ENCODE results near the gene OSCAR. TPM values are rescaled to one million over a fixed set of nuclear protein-coding genes. Genes with fewer than 3 reads are reported as not detected.

The OSCAR gene, protein sequence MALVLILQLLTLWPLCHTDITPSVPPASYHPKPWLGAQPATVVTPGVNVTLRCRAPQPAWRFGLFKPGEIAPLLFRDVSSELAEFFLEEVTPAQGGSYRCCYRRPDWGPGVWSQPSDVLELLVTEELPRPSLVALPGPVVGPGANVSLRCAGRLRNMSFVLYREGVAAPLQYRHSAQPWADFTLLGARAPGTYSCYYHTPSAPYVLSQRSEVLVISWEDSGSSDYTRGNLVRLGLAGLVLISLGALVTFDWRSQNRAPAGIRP
- 3.9 TPM for total RNA-seq

GRCh38 chr19:54100561-54100960 is at the start of gene OSCAR:
Gene OSCAR, minus strand, starts transcription at chr19:54100803. Its CDS starts 11 bp downstream, at chr19:54100792.
- DNase-seq (ENCODE audit: low spot score): no peak

- DNase-seq (ENCODE audit: low spot score): no peak
Measured at GRCh38 chr19:54149021-54149812, 48.6 kb upstream of the OSCAR start.

GRCh38 chr19:54148158-54148557 is 47.6 kb upstream of the OSCAR start:
- DNase-seq (ENCODE audit: low spot score): no peak

- no peak for DNase-seq (ENCODE audit: low spot score)
Measured at GRCh38 chr19:54147676-54148075, 47.1 kb upstream of the OSCAR start.

DNA sequence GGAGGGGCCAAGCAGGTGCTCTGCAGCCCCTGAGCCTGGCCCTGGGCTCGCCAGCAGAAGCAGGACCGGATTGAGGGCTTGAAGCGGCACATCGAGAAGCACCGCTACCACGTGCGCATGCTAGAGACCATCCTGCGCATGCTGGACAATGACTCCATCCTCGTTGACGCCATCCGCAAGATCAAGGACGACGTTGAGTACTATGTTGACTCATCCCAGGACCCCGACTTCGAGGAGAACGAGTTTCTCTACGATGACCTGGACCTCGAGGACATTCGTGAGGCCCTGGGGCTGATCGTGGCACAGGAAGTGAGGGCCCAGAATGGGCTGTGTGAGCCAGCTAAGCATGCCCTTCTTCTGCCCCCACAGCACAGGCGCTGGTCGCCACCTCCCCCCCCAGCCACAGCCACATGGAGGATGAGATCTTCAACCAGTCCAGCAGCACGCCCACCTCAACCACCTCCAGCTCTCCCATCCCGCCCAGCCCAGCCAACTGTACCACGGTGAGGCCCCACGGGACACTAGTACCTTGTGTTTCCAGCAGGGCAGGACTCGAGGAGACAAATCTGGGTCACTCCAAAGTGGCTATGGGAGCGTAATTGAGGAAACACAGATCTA is 45.0 kb upstream of the OSCAR start:
- no peak for DNase-seq (ENCODE audit: low spot score)

DNA sequence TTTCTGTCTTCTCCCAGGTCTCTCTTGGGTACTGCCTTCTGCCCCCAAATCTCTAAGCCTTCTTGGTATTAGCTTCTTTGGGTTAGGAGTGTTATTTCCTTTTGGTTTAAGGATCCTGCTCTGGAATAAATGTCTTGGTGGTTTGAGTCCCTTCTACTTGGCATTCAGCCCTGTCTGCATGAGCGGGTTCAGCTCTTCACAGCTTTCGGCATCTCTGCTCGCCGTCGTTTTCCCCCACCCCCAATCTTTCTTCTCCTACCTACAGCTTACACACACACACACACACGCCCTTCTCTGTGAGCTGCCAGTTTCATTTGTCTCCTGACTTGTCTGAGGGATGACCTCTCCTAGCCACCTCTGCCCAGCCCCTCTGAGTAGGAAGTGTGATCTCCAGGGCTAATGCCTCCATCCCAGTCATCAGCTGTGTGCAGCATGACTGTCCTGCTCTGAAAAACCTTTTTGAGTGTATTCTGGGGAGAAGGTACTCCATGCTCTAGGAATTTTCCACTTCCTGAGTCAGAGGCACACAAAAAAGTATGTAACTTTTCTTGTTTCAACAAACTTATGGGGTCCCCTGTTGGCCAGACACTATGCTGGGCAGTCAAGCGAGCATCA is 41.7 kb upstream of the OSCAR start:
- no peak for DNase-seq (ENCODE audit: low spot score)

DNA sequence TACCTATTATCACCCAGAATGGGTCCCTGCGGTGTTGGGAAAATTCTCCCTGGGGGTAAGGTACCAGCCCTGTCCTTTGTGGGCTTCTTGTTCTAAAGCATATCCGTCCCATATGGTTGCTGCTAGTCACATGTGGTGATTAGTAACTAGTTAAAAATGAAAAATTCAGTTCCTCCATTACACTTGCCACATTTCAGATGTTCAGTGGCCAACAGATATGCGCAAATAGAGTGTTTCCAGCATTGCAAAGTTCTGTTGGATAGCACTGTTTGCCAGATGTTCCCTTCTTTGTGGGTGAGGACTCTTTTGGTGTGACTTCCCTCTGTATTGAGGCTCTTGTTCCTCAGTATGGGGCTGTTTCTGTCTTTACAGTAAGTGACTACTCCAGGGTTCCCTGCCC is 40.8 kb upstream of the OSCAR start:
- no peak for DNase-seq (ENCODE audit: low spot score)

DNA sequence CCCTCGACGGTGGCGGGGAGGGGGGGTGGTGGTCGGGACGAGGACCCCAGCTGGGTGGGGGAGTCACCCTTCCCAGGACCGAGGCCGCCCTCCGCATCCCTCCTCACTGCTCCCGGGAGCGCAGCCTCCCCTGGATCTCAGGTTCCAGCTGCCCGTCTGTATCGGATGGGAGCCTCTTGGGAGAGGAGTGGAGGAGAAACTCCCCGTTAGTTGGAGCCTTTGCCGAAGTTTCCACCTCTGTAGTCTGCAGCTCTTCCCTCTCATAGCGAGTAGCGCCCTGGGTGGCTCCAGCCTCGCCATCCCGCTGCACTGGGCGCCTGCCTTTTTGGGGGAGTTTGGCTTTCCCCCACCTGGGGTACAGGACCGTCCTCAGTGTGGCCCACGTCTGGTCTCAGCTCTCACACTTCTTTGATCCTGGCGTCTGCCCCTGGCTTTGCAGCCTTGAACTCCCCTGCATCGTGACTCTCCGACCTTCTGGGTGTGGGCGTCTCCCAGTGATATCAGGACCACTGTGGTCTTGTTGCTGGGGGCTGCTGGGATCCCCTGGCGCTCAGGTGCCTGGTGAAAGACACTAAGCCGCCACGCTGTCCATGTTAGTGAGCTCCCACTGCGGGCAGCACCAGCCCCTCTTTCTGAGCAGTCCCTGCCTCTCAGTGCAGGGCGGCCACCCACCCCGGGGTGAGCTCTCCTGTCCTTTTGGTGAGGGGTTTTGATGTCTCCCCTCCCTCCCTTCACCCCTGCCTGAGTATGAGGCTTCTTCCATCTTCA is 38.1 kb upstream of the OSCAR start:
- DNase-seq (ENCODE audit: low spot score): no peak

- DNase-seq (ENCODE audit: low spot score): no peak
Measured at GRCh38 chr19:54137699-54138488, 37.3 kb upstream of the OSCAR start, which contains the start of gene CNOT3. Gene CNOT3, plus strand, starts transcription at chr19:54137762. Its CDS starts 5,217 bp downstream, at chr19:54142979.

- peak; percentile 100 for DNase-seq (ENCODE audit: low spot score)
Measured at GRCh38 chr19:54136864-54137698, 36.5 kb upstream of the OSCAR start.

DNA sequence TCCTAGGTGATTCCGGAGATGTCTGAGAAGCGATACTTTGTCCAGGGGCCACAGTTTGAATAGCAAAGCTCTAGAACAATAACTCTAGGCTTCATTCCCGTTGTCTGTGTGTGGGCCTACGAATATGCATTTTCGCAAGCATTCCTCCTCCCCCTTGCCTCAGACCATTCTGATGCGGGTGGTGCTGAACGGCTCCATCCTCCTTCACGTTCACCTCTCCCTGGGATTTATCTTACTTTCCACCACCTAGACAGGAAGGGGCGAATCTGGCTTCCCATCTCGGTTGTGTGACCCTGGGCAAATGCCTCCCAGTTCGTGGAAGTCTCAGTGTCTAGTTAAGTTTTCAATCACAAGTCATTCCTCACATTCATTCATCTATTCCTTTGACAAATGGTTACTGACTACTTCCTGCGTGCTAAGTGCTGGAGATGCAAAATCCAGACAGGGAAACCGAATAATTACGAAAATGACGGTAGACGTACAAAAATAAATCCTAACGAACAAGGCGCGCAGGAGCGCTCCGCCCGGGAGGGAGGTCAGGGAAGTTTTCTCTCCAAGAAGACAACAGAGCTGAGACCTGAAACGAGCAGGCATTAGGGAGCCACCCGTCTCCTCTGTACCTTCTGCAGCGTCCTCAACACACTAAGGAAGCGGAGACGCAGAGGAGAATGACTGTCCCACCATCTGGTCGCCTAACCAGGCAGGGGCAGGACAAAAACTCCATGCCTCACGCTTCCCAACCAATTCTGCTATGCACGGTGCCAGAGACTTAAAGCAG is 35.7 kb upstream of the OSCAR start:
- DNase-seq (ENCODE audit: low spot score): no peak

DNA sequence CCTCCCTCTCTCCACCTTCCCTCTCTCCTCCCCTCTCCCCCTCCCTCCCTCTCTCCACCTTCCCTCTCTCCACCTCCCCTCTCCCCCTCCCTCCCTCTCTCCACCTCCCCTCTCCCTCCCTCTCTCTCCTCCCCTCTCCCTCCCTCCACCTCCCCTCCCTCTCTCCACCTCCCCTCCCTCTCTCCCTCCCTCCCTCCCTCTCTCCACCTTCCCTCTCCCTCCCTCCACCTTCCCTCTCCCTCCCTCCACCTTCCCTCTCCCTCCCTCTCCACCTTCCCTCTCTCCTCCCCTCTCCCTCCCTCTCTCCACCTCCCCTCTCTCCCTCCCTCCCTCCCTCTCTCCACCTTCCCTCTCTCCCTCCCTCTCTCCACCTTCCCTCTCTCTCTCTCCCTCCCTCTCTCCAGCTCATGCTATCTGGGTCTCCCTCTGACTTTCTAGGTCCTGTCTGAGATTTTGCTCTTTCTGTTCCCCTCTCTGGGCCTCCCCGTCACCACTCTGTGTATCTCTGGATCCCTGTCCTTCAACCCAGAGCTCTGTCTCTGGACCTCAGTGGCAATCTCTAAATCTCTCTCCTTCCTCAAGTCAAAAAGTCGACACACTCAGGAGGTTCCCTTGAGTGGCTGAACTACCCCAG is 33.5 kb upstream of the OSCAR start:
- no peak for DNase-seq (ENCODE audit: low spot score)

DNA sequence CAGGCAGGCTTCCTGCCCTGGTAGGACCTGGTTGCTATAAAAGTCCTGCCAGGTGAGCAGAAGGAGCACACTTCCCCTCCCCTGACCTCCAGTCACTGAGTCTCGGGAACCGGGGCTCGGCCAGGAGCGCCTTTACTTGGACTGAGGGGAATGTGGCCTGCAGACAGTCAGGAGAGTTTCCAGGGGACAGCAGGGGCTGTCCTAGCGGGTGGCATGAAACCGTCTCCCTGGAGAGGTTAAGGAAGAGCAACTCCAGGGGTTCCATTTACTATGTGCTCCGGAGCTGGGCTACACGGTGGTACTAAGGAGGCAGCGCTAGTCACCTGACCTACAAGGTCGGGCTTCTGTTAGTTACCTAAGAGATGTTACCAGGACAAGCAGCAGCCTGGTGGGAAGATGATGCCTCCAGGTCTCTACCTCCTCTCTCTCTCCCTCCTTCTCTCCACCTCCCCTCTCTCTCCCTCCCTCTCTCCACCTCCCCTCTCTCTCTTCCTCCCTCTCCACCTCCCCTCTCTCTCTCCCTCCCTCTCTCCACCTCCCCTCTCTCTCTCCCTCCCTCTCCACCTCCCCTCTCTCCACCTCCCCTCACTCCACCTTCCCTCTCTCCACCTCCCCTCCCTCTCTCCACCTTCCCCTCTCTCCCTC is 32.8 kb upstream of the OSCAR start:
- no peak for DNase-seq (ENCODE audit: low spot score)

DNA sequence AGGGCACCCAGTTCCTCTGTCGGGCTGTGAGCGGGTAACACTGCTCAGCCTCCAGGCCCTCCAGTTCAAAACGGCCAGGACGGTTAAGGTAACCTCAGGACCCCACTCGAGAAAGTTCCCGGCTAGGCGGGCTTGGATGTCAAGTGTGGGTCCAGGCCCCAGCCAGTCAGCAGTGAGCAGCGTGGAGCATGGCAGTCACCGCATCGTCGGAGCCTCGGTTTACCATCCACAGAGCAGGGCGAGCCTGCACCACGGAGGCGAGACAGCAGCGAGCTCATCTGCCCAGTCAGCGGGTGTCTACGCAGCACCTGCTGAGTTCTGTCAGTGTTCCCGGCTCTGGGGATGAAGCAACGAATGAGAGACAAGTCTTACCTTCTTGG is 29.0 kb upstream of the OSCAR start:
- DNase-seq (ENCODE audit: low spot score): no peak

DNA sequence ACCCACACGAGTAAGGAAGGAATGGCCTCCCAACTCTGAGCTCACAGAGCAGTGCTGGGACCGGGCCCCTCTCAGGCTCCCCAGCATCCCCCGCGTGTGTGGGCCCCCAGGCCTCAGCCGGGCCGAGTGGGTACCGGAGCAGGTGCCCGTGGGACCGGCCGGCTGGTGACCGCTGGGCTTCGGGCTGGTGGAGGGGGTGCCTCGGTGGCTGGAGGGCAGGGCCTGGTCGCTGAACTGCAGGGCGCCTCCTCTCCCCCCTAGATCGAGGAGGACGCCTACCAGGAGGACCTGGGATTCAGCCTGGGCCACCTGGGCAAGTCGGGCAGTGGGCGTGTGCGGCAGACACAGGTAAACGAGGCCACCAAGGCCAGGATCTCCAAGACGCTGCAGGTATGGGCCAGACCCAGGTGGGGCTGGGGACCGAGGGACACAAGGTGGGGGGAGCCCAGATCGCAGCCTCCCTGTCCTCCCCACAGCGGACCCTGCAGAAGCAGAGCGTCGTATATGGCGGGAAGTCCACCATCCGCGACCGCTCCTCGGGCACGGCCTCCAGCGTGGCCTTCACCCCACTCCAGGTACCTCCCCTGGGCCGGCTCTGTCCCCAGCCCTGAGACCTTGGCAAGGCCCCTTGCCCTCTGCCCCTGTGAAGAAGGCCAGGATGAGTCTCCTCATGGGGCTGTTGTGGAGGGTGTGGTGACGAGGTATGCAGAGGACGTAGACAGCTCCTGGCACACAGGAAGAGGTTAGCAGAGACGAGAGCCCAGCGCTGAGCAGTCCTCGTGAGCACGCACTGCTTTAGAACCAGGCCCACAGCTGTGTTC is 28.4 kb upstream of the OSCAR start:
- DNase-seq (ENCODE audit: low spot score): no peak

- no peak for DNase-seq (ENCODE audit: low spot score)
Measured at GRCh38 chr19:54128441-54128725, 27.8 kb upstream of the OSCAR start.

- DNase-seq (ENCODE audit: low spot score): no peak
Measured at GRCh38 chr19:54127688-54128440, 27.3 kb upstream of the OSCAR start.
